Upper lobe of right lung (tissue), 1 donor: Measurements from ENCODE around the gene MYLK4. TPM values are rescaled to one million over a fixed set of nuclear protein-coding genes. Genes with fewer than 3 reads are reported as not detected.

Experiments
- ATAC-seq: fragments of 200-7000 bp; cut with Tn5 transposase; one replicate; pipeline ENCODE4 v1.9.1; 2020; ENCODE audit warnings: mild to moderate bottlenecking, moderate library complexity
- DNase-seq: peaks from one replicate; pipeline ENCODE4 v3.0.0-alpha.2; 2020
- H3K27ac ChIP-seq: fragments of 200-600 bp; one replicate; pipeline ENCODE4 v1.8.0; 2022
- H3K27me3 ChIP-seq: fragments of 200-600 bp; one replicate; pipeline ENCODE4 v1.8.0; 2022; ENCODE audit warnings: mild to moderate bottlenecking
- H3K36me3 ChIP-seq: fragments of 200-600 bp; one replicate; pipeline ENCODE4 v1.8.0; 2022
- H3K4me1 ChIP-seq: fragments of 200-600 bp; one replicate; pipeline ENCODE4 v1.8.0; 2022
- H3K4me3 ChIP-seq: fragments of 200-600 bp; one replicate; pipeline ENCODE4 v1.8.0; 2022; ENCODE audit warnings: mild to moderate bottlenecking
- H3K9me3 ChIP-seq: fragments of 200-600 bp; one replicate; pipeline ENCODE4 v1.8.0; 2022
- intact Hi-C: fragments of 100-400 bp; cut with DNase I; formaldehyde crosslinking; loops from one replicate; pipeline ENCODE4 v1.11.0; 2022
- total RNA-seq: library from RNA; stranded (reverse); fragmentation: NEBNext Ultra II Directional; extraction: Animal tissue kit (Norgen Biotek cat#: 25700); gene quantifications from one replicate; pipeline ENCODE4 v1.2.1, GENCODE V29; 2021
- TF ChIP-seq, protein P1 (sequence below): fragments of 200-600 bp; IDR thresholded peaks from one replicate; pipeline ENCODE4 v1.8.0; 2022; ENCODE audit warnings: antibody characterized with exemption
- donor health status: DM: no; HTN: yes; CAD: no; lungs with severe emphysema.

MYLK4 gene
- total RNA-seq, 1 donor from 2014 or later: 0.84 TPM

DNA sequence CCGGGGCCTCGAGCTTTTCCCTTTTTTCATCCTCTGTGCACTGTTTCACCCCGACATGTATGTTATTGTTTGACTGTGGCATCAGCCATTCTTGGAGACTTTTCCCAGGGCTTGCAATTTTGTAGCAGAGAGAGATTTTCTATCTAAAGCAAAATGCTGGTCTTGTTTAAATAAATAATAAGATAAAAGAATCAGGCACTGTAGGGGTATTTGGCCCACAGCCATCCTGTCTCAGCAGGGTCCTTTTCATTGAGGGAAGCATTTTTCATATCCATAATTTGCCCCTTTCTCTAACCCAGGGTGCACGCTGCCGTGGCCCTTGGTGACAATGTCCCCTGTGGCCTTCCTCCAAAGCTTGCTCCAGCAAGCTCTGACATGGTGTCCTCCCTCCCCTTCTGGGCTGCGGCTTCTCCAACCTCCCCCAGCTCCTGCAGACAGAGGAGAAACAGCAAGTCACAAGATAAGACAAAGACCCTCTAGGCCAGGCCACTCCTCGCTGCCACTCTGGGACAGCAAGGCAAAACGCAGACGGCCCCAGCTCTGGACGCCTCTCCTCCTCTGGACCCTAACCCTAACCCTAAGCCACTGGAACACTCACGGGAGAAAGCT, 117.6 kb downstream of the MYLK4 start:
- no peak for DNase-seq
- Histone ChIP-seq H3K27me3 (no peaks in the 10 kb centered on the region), H3K9me3 (no peaks in the 10 kb centered on the region), H3K27ac (no peak overlapping the region), H3K36me3 (no peaks in the 10 kb centered on the region), H3K4me3 (no peak overlapping the region), H3K4me1 (no peaks in the 10 kb centered on the region)
- TF ChIP-seq, protein P1, sequence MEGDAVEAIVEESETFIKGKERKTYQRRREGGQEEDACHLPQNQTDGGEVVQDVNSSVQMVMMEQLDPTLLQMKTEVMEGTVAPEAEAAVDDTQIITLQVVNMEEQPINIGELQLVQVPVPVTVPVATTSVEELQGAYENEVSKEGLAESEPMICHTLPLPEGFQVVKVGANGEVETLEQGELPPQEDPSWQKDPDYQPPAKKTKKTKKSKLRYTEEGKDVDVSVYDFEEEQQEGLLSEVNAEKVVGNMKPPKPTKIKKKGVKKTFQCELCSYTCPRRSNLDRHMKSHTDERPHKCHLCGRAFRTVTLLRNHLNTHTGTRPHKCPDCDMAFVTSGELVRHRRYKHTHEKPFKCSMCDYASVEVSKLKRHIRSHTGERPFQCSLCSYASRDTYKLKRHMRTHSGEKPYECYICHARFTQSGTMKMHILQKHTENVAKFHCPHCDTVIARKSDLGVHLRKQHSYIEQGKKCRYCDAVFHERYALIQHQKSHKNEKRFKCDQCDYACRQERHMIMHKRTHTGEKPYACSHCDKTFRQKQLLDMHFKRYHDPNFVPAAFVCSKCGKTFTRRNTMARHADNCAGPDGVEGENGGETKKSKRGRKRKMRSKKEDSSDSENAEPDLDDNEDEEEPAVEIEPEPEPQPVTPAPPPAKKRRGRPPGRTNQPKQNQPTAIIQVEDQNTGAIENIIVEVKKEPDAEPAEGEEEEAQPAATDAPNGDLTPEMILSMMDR: no peak
- intact Hi-C loops: loop anchor here (10.0 kb wide), 1 partner anchor 1038 kb away; no protein-coding TSS in a partner anchor
- ATAC-seq: no peak

DNA sequence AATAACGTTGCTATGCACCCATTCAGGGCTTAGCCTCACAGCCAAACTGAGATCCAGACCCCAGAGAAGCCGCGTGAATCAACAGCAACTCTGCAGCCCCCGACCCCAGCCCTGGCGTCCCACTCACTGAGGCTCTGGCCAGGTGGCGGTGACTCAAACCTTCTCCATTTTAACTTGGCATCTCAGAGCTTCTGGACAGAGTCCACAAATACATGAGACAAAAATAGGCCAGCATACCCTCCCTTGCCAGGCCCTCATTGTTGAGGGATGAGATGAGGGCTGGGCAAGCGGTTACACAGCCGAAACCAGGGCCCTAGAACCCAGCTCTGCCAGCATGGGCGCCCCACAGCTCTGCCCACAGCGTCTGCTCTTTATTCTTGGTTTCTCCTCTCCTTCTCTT, 118.4 kb downstream of the MYLK4 start:
- intact Hi-C loops: loop anchor here (10.0 kb wide), 1 partner anchor 1038 kb away; no protein-coding TSS in a partner anchor

DNA sequence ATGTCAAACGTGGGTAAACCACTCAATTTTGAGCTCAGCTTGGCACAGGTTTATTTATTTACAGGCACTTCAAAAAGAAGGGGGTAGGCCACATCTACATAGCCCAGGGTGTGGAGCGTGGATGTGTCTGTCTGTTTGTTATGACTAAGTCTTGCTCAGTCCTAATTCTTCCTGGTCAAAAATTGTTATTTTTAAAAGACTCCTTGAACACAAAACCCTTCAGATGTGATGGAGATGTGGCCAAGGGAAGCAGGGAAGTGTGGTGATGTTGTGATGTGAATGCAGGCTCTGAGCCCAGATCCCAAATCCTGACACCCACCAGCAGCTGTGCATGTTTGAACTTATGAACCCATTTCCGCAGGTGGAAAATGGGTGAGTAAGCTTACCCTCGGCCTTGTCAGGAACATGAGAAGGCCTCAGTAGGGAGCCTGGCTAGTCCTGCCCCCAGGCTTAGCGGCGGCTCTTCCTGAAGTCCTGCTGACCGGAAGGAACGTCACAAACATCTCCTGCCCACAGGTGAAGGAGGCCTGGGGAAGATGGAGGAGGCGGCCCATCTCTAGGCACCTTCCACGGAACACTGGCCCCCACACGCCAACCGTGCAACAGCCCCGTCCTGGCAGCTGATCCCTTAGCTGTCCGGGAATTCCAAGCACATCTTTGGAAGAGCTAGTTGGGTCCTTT, 119.7 kb downstream of the MYLK4 start:
- H3K27me3 ChIP-seq: no peaks in the 10 kb centered on the region
- no peak overlapping the region for H3K4me3 ChIP-seq
- no peaks in the 10 kb centered on the region for H3K4me1 ChIP-seq
- TF ChIP-seq, protein P1: no peak
- ATAC-seq (no peak), DNase-seq (no peak)
- no peaks in the 10 kb centered on the region for H3K36me3 ChIP-seq
- intact Hi-C loops: loop anchor here (10.0 kb wide), 1 partner anchor 1036 kb away; no protein-coding TSS in a partner anchor
- no peak overlapping the region for H3K27ac ChIP-seq
- no peaks in the 10 kb centered on the region for H3K9me3 ChIP-seq

More for the DNA sequence above, 118.4 kb downstream of the MYLK4 start:
- no peak for DNase-seq
- no peaks in the 10 kb centered on the region for H3K4me1 ChIP-seq
- no peaks in the 10 kb centered on the region for H3K27me3 ChIP-seq
- H3K9me3 ChIP-seq: no peaks in the 10 kb centered on the region
- no peaks in the 10 kb centered on the region for H3K36me3 ChIP-seq
- no peak overlapping the region for H3K27ac ChIP-seq
- TF ChIP-seq, protein P1: no peak
- ATAC-seq: no peak
- no peak overlapping the region for H3K4me3 ChIP-seq

- no peaks in the 10 kb centered on the region for H3K36me3 ChIP-seq
- H3K4me3 ChIP-seq: no peak overlapping the region
- H3K27ac ChIP-seq: no peak overlapping the region
- TF ChIP-seq, protein P1: no peak
- DNase-seq (no peak), ATAC-seq (no peak)
- no peaks in the 10 kb centered on the region for H3K9me3 ChIP-seq
- intact Hi-C loops: loop anchor here (10.0 kb wide), 1 partner anchor 1036 kb away; no protein-coding TSS in a partner anchor
- no peaks in the 10 kb centered on the region for H3K27me3 ChIP-seq
- no peaks in the 10 kb centered on the region for H3K4me1 ChIP-seq
Measured at GRCh38 chr6:2630359-2630758, 120.4 kb downstream of the MYLK4 start.

- Histone ChIP-seq H3K9me3 (no peaks in the 10 kb centered on the region), H3K27ac (no peak overlapping the region), H3K36me3 (no peaks in the 10 kb centered on the region), H3K27me3 (no peaks in the 10 kb centered on the region), H3K4me3 (no peak overlapping the region), H3K4me1 (no peaks in the 10 kb centered on the region)
- TF ChIP-seq, protein P1: no peak
- DNase-seq (no peak), ATAC-seq (no peak)
- intact Hi-C loops: no loop called here
Measured at GRCh38 chr6:2626401-2626800, 124.3 kb downstream of the MYLK4 start.
